Smooth muscle cell (in vitro differentiated cells): Measurements from ENCODE around the gene ADGRV1. TPM values are rescaled to one million over a fixed set of nuclear protein-coding genes. Genes with fewer than 3 reads are reported as not detected.

Source experiments
- DNase-seq: peaks from one replicate; lab custom pipeline; 2025; ENCODE audit not compliant: unreplicated experiment; lab: John Stamatoyannopoulos, UW
- H2AFZ ChIP-seq: fragments of 200-600 bp; sonication (generic); 2 replicates; pipeline ENCODE4 v1.6.0; 2016; ENCODE audit warnings: antibody characterized with exemption, low read depth, mild to moderate bottlenecking
- H3F3A ChIP-seq: fragments of 200-600 bp; sonication (generic); 2 replicates; pipeline ENCODE4 v1.6.0; 2017; ENCODE audit warnings: antibody characterized with exemption, low read depth
- H3K27ac ChIP-seq: fragments of 200-600 bp; sonication (generic); 2 replicates; pipeline ENCODE4 v1.5.1; 2016; ENCODE audit warnings: low read depth, mild to moderate bottlenecking
- H3K27me3 ChIP-seq: fragments of 200-600 bp; sonication (generic); 2 replicates; pipeline ENCODE4 v1.6.1; 2016; ENCODE audit warnings: low read depth, mild to moderate bottlenecking
- H3K36me3 ChIP-seq: fragments of 200-600 bp; sonication (generic); 2 replicates; pipeline ENCODE4 v1.5.1; 2016; ENCODE audit warnings: low read depth
- H3K4me1 ChIP-seq: fragments of 200-600 bp; sonication (generic); 2 replicates; pipeline ENCODE4 v1.5.1; 2016; ENCODE audit warnings: low read depth
- H3K4me2 ChIP-seq: fragments of 200-600 bp; sonication (generic); 2 replicates; pipeline ENCODE4 v1.6.0; 2016; ENCODE audit warnings: mild to moderate bottlenecking
- H3K4me3 ChIP-seq: fragments of 200-600 bp; sonication (generic); 2 replicates; pipeline ENCODE4 v1.5.1; 2016; ENCODE audit warnings: mild to moderate bottlenecking
- H3K79me2 ChIP-seq: fragments of 200-600 bp; sonication (generic); 2 replicates; pipeline ENCODE4 v1.6.0; 2016; ENCODE audit warnings: low read depth, mild to moderate bottlenecking
- H3K9ac ChIP-seq: fragments of 200-600 bp; sonication (generic); 2 replicates; pipeline ENCODE4 v1.6.0; 2016; ENCODE audit warnings: low read depth
- H3K9me3 ChIP-seq: fragments of 200-600 bp; sonication (generic); replicated peaks from 2 replicates; pipeline ENCODE4 v1.5.1; 2016; ENCODE audit warnings: low read depth
- H4K20me1 ChIP-seq: fragments of 200-600 bp; sonication (generic); 2 replicates; pipeline ENCODE4 v1.6.0; 2016; ENCODE audit warnings: low read depth
- CTCF ChIP-seq: fragments of 200-600 bp; sonication (generic); IDR thresholded peaks from 2 replicates; pipeline ENCODE4 v1.5.1; 2017; ENCODE audit warnings: borderline replicate concordance, mild to moderate bottlenecking, antibody characterized with exemption; ENCODE audit not compliant: insufficient read depth, poor library complexity, severe bottlenecking
- WGBS: methylation state at CpG from one replicate; pipeline ENCODE4 v1.1.7; 2016; ENCODE audit warnings: low lambda C conversion rate; 5-methylcytosine and 5-hydroxymethylcytosine counted together
- polyA plus RNA-seq: library from polyadenylated mRNA; unstranded; fragments of >200 nt; fragmentation: Nextera tagmentation; extraction: Ambion mirVana; gene quantifications from 2 replicates; pipeline ENCODE4 v1.2.1, GENCODE V29; 2016
- total RNA-seq: library from RNA; depleted of rRNA; stranded (reverse); fragments of >200 nt; gene quantifications from 2 replicates; pipeline ENCODE4 v1.2.3, GENCODE V29; 2014

ADGRV1 gene
- total and polyA plus RNA-seq, 2 experiments from 2014 or later, result 16.8 to 17.7 TPM

DNA sequence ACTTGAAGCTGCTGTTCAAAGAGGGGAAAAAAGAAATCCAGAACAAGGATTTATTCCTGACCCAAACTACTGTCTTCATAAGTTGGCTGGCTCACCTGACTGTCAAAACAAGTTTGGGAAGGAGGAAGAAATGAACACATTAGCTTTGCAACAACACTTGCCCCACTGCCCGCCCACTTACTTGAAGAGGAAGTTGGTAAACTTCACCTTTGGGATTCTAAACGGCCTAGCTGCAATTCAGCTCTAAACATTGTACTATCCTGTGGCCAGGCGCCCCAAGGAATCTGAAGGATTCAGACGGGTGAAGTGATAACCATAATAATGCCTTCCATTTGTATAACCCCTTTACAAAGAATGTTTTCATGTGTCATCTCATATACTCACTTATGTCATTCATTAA lies 625.1 kb downstream of the ADGRV1 start:
- peaks cover 5% of the 10 kb centered on the region for H3K4me1 ChIP-seq
- H4K20me1 ChIP-seq, result no peaks in the 10 kb centered on the region
- no peak overlapping the region for H3K4me3 ChIP-seq
- no peak overlapping the region for H3K27ac ChIP-seq
- 67% methylated on average over 4 of the region's 4 CpGs for WGBS
- H3K27me3 ChIP-seq, result no peaks in the 10 kb centered on the region
- TF ChIP-seq CTCF, result no peak
- H2AFZ ChIP-seq, result no peak overlapping the region
- H3K9ac ChIP-seq, result no peak overlapping the region
- no peaks in the 10 kb centered on the region for H3K36me3 ChIP-seq
- no peaks in the 10 kb centered on the region for H3F3A ChIP-seq
- H3K4me2 ChIP-seq, result no peak overlapping the region
- no peaks in the 10 kb centered on the region for H3K79me2 ChIP-seq
- H3K9me3 ChIP-seq, result no peaks in the 10 kb centered on the region
- no peak for DNase-seq

- TF ChIP-seq CTCF, result no peak
- 90% methylated on average over 5 of the region's 5 CpGs for WGBS
- H3K4me1 ChIP-seq, result no peaks in the 10 kb centered on the region
- no peak overlapping the region for H3K9ac ChIP-seq
- no peak overlapping the region for H3K27ac ChIP-seq
- peaks cover 8% of the 10 kb centered on the region for H3F3A ChIP-seq
- H4K20me1 ChIP-seq, result no peaks in the 10 kb centered on the region
- H3K36me3 ChIP-seq, result no peaks in the 10 kb centered on the region
- no peak for DNase-seq
- no peak overlapping the region for H3K4me2 ChIP-seq
- no peak overlapping the region for H2AFZ ChIP-seq
- no peaks in the 10 kb centered on the region for H3K27me3 ChIP-seq
- no peaks in the 10 kb centered on the region for H3K79me2 ChIP-seq
- no peak overlapping the region for H3K4me3 ChIP-seq
- H3K9me3 ChIP-seq, result no peaks in the 10 kb centered on the region
Observed at GRCh38 chr5:91186101-91186500, 627.5 kb downstream of the ADGRV1 start.

DNA sequence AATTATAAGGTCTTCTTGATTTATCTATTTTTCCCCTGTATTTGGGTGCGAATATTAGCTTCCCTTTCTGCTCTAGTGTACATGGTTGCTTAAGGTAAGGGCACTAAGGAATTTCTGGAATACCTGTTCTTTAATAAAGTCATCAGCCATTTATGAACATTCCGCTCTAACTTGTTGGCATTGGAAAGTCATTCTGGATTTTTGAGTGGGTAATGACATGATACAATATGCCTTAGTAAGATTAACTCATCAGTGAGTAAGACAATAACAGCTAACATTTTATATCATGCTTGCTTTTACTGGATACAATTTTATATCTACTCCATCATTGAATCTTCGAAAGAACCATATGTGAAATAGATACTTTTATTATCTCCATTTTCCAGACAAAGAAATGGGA lies 628.4 kb downstream of the ADGRV1 start:
- H2AFZ ChIP-seq, result no peak overlapping the region
- H3K4me1 ChIP-seq, result no peaks in the 10 kb centered on the region
- H3K36me3 ChIP-seq, result no peaks in the 10 kb centered on the region
- H3K27ac ChIP-seq, result no peak overlapping the region
- WGBS, result 95% methylated on average over 3 of the region's 3 CpGs
- H3K4me3 ChIP-seq, result no peak overlapping the region
- H4K20me1 ChIP-seq, result no peaks in the 10 kb centered on the region
- H3K27me3 ChIP-seq, result no peaks in the 10 kb centered on the region
- DNase-seq, result no peak
- no peak overlapping the region for H3K9ac ChIP-seq
- no peaks in the 10 kb centered on the region for H3K79me2 ChIP-seq
- H3K4me2 ChIP-seq, result no peak overlapping the region
- no peaks in the 10 kb centered on the region for H3K9me3 ChIP-seq
- no peak for TF ChIP-seq CTCF
- H3F3A ChIP-seq, result peaks cover 8% of the 10 kb centered on the region

DNA sequence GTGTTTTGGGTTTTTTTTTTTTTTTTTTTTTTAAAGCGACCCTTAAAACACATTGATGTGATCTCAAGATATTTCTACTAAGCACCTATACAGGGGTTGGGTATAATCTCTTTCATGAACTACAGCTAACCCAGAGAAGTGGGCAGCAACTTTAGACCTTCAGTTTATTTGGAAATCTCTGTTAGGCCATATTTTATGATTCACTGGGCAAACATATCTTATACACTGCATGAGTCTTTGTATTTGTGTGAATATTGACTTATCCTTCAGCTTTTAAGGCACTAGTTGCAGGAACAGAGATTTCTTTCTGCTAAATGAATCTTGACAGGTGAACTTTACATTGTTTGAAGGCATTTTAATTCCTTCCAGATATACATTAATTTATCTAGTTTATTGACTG lies 630.2 kb downstream of the ADGRV1 start:
- Histone ChIP-seq H3K36me3 (no peaks in the 10 kb centered on the region), H3K27me3 (no peaks in the 10 kb centered on the region), H3K4me3 (no peak overlapping the region), H3K9ac (no peak overlapping the region), H4K20me1 (no peaks in the 10 kb centered on the region), H3K4me2 (no peak overlapping the region), H3F3A (peaks cover 8% of the 10 kb centered on the region), H3K27ac (peak overlapping the region; percentile 94), H3K9me3 (no peaks in the 10 kb centered on the region), H3K79me2 (no peaks in the 10 kb centered on the region), H3K4me1 (no peaks in the 10 kb centered on the region), H2AFZ (no peak overlapping the region)
- TF ChIP-seq CTCF, result no peak
- no peak for DNase-seq
- WGBS, result 100% methylated on average over 1 of the region's 1 CpG
